ENCODE measurements around the gene LRRC71.

- TF ChIP-seq CTCF (IDR thresholded peaks at IDR 0.05) = no peak
- TF ChIP-seq ATF1 (CRISPR knock-in tag; IDR thresholded peaks at IDR 0.05) = no peak
- no peak for TF ChIP-seq MXD4 (CRISPR knock-in tag; IDR thresholded peaks at IDR 0.05; ENCODE audit: borderline replicate concordance)
- TF ChIP-seq, protein P1, sequence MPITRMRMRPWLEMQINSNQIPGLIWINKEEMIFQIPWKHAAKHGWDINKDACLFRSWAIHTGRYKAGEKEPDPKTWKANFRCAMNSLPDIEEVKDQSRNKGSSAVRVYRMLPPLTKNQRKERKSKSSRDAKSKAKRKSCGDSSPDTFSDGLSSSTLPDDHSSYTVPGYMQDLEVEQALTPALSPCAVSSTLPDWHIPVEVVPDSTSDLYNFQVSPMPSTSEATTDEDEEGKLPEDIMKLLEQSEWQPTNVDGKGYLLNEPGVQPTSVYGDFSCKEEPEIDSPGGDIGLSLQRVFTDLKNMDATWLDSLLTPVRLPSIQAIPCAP (CRISPR knock-in tag; IDR thresholded peaks at IDR 0.05) = no peak
- TF ChIP-seq, protein P2, sequence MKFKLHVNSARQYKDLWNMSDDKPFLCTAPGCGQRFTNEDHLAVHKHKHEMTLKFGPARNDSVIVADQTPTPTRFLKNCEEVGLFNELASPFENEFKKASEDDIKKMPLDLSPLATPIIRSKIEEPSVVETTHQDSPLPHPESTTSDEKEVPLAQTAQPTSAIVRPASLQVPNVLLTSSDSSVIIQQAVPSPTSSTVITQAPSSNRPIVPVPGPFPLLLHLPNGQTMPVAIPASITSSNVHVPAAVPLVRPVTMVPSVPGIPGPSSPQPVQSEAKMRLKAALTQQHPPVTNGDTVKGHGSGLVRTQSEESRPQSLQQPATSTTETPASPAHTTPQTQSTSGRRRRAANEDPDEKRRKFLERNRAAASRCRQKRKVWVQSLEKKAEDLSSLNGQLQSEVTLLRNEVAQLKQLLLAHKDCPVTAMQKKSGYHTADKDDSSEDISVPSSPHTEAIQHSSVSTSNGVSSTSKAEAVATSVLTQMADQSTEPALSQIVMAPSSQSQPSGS (CRISPR knock-in tag; IDR thresholded peaks at IDR 0.05; ENCODE audit: borderline replicate concordance, low read depth) = no peak
- TF ChIP-seq IRF2 (CRISPR knock-in tag; IDR thresholded peaks at IDR 0.05; ENCODE audit: borderline replicate concordance, low read depth) = no peak
- no peak for TF ChIP-seq ZNF138 (CRISPR knock-in tag; conservative IDR thresholded peaks at IDR 0.05)
- no peak for TF ChIP-seq HMGXB4 (CRISPR knock-in tag; IDR thresholded peaks at IDR 0.05)
- TF ChIP-seq ZNF512 (CRISPR knock-in tag; IDR thresholded peaks at IDR 0.05; ENCODE audit: borderline replicate concordance) = no peak
- TF ChIP-seq CREB1 (CRISPR knock-in tag; IDR thresholded peaks at IDR 0.05) = no peak
Measured at GRCh38 chr1:156886583-156887281, 33.7 kb upstream of the LRRC71 start.
